GM23338 (cell line): ENCODE measurements around the gene RICTOR.

Experiments used
- CREB1 ChIP-seq: fragments of 250-450 bp; sonication (Bioruptor Pico); IDR thresholded peaks from 2 replicates; pipeline ENCODE4 v1.5.0; 2020; ENCODE audit warnings: low read depth, mild to moderate bottlenecking, moderate library complexity
- EZH2 ChIP-seq: fragments of 200-600 bp; sonication (generic); IDR thresholded peaks from one replicate; pipeline ENCODE4 v1.8.0; 2017; ENCODE audit warnings: antibody characterized with exemption, mild to moderate bottlenecking, low read depth; ENCODE audit not compliant: unreplicated experiment
- EZH2phosphoT487 ChIP-seq: fragments of 200-600 bp; sonication (generic); IDR thresholded peaks from one replicate; pipeline ENCODE4 v1.8.1; 2018; ENCODE audit warnings: antibody characterized with exemption; ENCODE audit not compliant: unreplicated experiment
- JUNB ChIP-seq: IDR thresholded peaks from one replicate; pipeline ENCODE4 v1.6.1; 2016; ENCODE audit warnings: antibody characterized with exemption; ENCODE audit not compliant: unreplicated experiment
- NANOG ChIP-seq: IDR thresholded peaks from 2 replicates; pipeline ENCODE4 v1.6.1; 2016; ENCODE audit warnings: antibody characterized with exemption, borderline replicate concordance
- POLR2AphosphoS5 ChIP-seq: IDR thresholded peaks from 2 replicates; pipeline ENCODE4 v1.6.1; 2016; ENCODE audit warnings: antibody characterized with exemption, low read depth
- STAT1 ChIP-seq: IDR thresholded peaks from one replicate; pipeline ENCODE4 v1.6.1; 2016; ENCODE audit warnings: antibody characterized with exemption; ENCODE audit not compliant: unreplicated experiment
- ZNF114 ChIP-seq: fragments of 250-450 bp; sonication (Bioruptor Pico); IDR thresholded peaks from 2 replicates; pipeline ENCODE4 v1.5.0; 2020; ENCODE audit warnings: mild to moderate bottlenecking, moderate library complexity
- ZNF331 ChIP-seq: fragments of 250-450 bp; sonication (Bioruptor Pico); IDR thresholded peaks from 2 replicates; pipeline ENCODE4 v1.5.0; 2020; ENCODE audit warnings: low read depth, mild to moderate bottlenecking, moderate library complexity
- TF ChIP-seq, protein P1 (sequence below), 2 experiments: fragments of 200-600 bp in 1 of 2; sonication (generic) in 1 of 2; conservative IDR thresholded peaks; 2 replicates each; pipeline versions ENCODE4 v1.5.1 to v1.6.1; 2016 to 2017; ENCODE audit warnings: antibody characterized with exemption in 2 of 2, low read depth in 2 of 2, mild to moderate bottlenecking in 2 of 2, moderate library complexity in 1 of 2
- TF ChIP-seq, protein P2 (sequence below): IDR thresholded peaks from one replicate; pipeline ENCODE4 v1.6.1; 2018; ENCODE audit warnings: antibody characterized with exemption; ENCODE audit not compliant: unreplicated experiment

DNA sequence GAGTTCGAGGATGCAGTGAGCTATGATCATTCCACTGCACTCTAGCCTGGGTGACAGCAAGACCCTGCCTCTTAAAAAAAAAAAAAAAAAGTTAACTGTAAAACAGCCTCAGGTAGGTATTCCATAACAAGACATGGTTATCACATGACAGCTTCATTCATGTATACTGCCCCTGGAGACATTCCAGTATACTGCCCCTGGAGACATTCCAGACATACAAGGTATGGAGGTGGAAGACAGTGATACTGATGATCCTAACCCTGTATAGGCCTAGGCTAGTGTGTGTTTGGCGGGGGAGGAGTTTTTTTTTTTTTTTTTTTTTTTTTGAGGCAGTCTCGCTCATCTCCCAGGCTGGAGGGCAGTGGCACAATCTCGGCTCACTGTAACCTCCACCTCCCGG, 105.5 kb downstream of the RICTOR start:
- TF ChIP-seq, protein P1, sequence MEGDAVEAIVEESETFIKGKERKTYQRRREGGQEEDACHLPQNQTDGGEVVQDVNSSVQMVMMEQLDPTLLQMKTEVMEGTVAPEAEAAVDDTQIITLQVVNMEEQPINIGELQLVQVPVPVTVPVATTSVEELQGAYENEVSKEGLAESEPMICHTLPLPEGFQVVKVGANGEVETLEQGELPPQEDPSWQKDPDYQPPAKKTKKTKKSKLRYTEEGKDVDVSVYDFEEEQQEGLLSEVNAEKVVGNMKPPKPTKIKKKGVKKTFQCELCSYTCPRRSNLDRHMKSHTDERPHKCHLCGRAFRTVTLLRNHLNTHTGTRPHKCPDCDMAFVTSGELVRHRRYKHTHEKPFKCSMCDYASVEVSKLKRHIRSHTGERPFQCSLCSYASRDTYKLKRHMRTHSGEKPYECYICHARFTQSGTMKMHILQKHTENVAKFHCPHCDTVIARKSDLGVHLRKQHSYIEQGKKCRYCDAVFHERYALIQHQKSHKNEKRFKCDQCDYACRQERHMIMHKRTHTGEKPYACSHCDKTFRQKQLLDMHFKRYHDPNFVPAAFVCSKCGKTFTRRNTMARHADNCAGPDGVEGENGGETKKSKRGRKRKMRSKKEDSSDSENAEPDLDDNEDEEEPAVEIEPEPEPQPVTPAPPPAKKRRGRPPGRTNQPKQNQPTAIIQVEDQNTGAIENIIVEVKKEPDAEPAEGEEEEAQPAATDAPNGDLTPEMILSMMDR (conservative IDR thresholded peaks at IDR 0.05; ENCODE audit: low read depth in 2 of 2), result no peak
- TF ChIP-seq POLR2AphosphoS5 (no peak), JUNB (no peak), EZH2 (no peak), EZH2phosphoT487 (no peak), STAT1 (no peak), ZNF114 (no peak), CREB1 (no peak), ZNF331 (no peak), NANOG (no peak)
- TF ChIP-seq, protein P2, sequence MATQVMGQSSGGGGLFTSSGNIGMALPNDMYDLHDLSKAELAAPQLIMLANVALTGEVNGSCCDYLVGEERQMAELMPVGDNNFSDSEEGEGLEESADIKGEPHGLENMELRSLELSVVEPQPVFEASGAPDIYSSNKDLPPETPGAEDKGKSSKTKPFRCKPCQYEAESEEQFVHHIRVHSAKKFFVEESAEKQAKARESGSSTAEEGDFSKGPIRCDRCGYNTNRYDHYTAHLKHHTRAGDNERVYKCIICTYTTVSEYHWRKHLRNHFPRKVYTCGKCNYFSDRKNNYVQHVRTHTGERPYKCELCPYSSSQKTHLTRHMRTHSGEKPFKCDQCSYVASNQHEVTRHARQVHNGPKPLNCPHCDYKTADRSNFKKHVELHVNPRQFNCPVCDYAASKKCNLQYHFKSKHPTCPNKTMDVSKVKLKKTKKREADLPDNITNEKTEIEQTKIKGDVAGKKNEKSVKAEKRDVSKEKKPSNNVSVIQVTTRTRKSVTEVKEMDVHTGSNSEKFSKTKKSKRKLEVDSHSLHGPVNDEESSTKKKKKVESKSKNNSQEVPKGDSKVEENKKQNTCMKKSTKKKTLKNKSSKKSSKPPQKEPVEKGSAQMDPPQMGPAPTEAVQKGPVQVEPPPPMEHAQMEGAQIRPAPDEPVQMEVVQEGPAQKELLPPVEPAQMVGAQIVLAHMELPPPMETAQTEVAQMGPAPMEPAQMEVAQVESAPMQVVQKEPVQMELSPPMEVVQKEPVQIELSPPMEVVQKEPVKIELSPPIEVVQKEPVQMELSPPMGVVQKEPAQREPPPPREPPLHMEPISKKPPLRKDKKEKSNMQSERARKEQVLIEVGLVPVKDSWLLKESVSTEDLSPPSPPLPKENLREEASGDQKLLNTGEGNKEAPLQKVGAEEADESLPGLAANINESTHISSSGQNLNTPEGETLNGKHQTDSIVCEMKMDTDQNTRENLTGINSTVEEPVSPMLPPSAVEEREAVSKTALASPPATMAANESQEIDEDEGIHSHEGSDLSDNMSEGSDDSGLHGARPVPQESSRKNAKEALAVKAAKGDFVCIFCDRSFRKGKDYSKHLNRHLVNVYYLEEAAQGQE, result no peak
